ENCODE results near the gene LKAAEAR1.
A peak's percentile ranks its signal among the peaks of the same experiment; 100 is the strongest.

LKAAEAR1 gene

GRCh38 chr20:64041040-64041780 lies 43.0 kb downstream of the LKAAEAR1 start:
- TF ChIP-seq, protein P1, sequence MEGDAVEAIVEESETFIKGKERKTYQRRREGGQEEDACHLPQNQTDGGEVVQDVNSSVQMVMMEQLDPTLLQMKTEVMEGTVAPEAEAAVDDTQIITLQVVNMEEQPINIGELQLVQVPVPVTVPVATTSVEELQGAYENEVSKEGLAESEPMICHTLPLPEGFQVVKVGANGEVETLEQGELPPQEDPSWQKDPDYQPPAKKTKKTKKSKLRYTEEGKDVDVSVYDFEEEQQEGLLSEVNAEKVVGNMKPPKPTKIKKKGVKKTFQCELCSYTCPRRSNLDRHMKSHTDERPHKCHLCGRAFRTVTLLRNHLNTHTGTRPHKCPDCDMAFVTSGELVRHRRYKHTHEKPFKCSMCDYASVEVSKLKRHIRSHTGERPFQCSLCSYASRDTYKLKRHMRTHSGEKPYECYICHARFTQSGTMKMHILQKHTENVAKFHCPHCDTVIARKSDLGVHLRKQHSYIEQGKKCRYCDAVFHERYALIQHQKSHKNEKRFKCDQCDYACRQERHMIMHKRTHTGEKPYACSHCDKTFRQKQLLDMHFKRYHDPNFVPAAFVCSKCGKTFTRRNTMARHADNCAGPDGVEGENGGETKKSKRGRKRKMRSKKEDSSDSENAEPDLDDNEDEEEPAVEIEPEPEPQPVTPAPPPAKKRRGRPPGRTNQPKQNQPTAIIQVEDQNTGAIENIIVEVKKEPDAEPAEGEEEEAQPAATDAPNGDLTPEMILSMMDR (IDR thresholded peaks at IDR 0.05; ENCODE audit: control extremely low read depth, extremely low read depth, low read depth, missing control alignments), result no peak
- CTCF ChIA-PET, result interaction anchor here (0.8 to 7.4 kb wide), 11 partner anchors 11 to 80 kb away, joined by 3 to 116 read pairs (median 17); partner anchors contain the start of genes LKAAEAR1, PRPF6, SAMD10 and SOX18
- POLR2A ChIA-PET, result interaction anchor here (3.0 kb wide), 1 partner anchor 61 kb away, joined by 10 read pairs; the partner anchor contains the start of genes PRPF6 and SAMD10
- no peak for DNase-seq (ENCODE audit: extremely low spot score)

DNA sequence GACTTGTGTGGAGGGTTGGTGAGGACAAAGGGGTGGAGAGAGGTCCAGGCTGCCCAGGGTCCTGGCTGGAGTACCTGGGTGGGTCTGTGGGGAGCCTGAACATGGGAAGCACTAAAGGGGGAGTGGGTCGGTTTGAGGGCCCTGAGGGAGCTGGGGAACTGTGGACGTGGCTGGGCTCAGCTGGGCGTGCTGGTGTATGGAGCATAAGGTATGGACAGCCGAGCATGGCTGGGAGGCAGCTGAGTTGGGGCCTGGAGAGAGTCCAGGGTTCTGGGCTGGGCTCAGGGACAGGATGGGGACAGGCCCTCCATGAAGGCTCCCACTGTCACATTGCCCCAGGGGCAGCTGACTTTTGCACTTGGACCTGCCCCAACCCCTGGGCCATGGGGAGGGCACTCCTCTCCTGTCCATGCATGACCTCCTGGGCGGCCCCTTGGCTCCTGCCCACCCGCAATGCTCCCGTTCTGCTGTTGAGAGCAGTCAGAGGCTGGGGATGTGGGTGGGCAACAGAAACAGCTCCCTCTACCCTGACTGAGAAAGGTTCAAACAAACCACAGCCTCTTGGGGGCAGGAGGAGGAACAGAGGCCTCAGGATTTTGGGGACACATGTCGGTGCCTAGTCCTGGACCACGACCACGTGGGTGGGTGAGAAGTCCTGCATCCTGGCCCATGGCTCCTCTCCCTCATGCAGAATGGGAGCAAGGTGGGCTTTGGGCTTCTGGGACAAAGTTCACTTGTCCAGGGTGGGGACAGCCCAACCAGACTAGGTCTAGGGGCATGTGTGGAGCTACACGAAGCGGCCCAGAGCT lies 43.8 kb downstream of the LKAAEAR1 start:
- DNase-seq (ENCODE audit: extremely low spot score), result no peak
- ChIA-PET POLR2A (interaction anchor here (2.0 to 3.0 kb wide), 2 partner anchors 60 to 81 kb away, joined by 6 to 10 read pairs; partner anchors contain the start of genes PRPF6 and SAMD10), CTCF (interaction anchor here (0.8 to 7.4 kb wide), 17 partner anchors 12 to 81 kb away, joined by 3 to 116 read pairs (median 13); partner anchors contain the start of genes LKAAEAR1, PRPF6, SAMD10 and SOX18)
- TF ChIP-seq, protein P1 (IDR thresholded peaks at IDR 0.05; ENCODE audit: control extremely low read depth, extremely low read depth, low read depth, missing control alignments), result no peak

DNA sequence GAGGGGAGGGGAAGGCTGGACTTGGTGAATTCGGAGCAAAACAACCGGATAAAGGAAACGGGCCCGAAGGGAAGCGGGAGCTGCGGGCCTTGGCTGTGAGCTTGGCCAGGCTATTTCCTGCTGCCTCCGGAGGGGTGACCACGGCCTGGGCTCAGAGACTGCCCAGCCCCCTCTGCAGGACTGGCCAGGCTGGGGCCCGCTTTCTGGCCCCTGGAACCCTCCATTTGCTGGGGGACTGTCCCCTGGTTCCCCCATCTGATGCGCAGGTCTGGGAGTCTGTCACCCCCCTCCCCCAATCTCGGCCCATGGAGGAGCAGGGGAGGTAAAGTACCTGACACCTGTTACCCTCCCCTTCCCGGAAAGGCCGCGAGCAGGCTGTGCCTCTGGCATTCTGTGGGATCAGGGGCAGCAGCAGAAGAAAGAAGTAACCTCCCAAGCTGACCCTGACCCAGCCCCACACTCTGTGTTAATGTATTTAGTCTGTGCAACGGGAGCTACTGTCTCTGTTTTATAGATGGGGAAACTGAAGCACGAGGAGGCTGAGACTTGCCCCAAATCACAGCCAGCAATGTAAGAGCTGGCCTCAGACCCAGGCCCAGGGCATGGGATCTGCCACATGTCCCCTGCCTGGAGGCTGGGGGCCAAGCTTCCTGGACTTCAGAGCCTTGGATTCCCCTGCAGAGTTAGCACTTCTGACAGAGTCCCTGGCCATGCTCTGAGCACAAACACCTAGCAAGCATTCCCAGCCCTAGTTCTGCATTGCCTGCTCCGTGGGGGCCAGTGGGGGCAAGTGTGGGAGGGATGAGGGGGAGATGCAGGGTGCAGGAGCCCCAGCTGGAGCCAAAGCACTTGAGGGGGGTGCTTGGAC lies 44.7 kb downstream of the LKAAEAR1 start:
- ChIA-PET CTCF (interaction anchor here (0.7 to 7.4 kb wide), 24 partner anchors 8 to 478 kb away, joined by 3 to 116 read pairs (median 8); partner anchors contain the start of genes LKAAEAR1, PRPF6, SAMD10 and SOX18), POLR2A (interaction anchor here (2.0 to 3.0 kb wide), 2 partner anchors 59 to 81 kb away, joined by 6 to 10 read pairs; partner anchors contain the start of genes PRPF6 and SAMD10)
- DNase-seq (ENCODE audit: extremely low spot score), result no peak
- TF ChIP-seq, protein P1 (IDR thresholded peaks at IDR 0.05; ENCODE audit: control extremely low read depth, extremely low read depth, low read depth, missing control alignments), result no peak

- TF ChIP-seq, protein P1 (IDR thresholded peaks at IDR 0.05; ENCODE audit: control extremely low read depth, extremely low read depth, low read depth, missing control alignments), result peak; percentile 82
- CTCF ChIA-PET, result interaction anchor here (0.7 to 7.4 kb wide), 31 partner anchors 9 to 500 kb away, joined by 3 to 116 read pairs (median 5); partner anchors contain the start of genes PRPF6, SAMD10, SOX18 and TCEA2
- POLR2A ChIA-PET, result interaction anchor here (0.5 to 3.0 kb wide), 3 partner anchors 59 to 157 kb away, joined by 3 to 10 read pairs (median 6); partner anchors contain the start of genes PRPF6 and SAMD10
- peak; percentile 87 for DNase-seq (ENCODE audit: extremely low spot score)
These were observed 45.5 kb downstream of the LKAAEAR1 start for GRCh38 chr20:64038565-64039292.

GRCh38 chr20:64038224-64038564 lies 46.0 kb downstream of the LKAAEAR1 start:
- CTCF ChIA-PET, result interaction anchor here (0.7 to 7.4 kb wide), 24 partner anchors 9 to 499 kb away, joined by 3 to 116 read pairs (median 8); partner anchors contain the start of genes PRPF6, SAMD10, SOX18 and TCEA2
- TF ChIP-seq, protein P1 (IDR thresholded peaks at IDR 0.05; ENCODE audit: control extremely low read depth, extremely low read depth, low read depth, missing control alignments), result peak; percentile 6
- POLR2A ChIA-PET, result interaction anchor here (0.5 to 3.0 kb wide), 2 partner anchors 58 to 157 kb away, joined by 3 to 10 read pairs; partner anchors contain the start of genes PRPF6 and SAMD10
- no peak for DNase-seq (ENCODE audit: extremely low spot score)

All from GM10248 (cell line).